Trophoblast cell (in vitro differentiated cells and primary cell): Measurements from ENCODE around the gene ABLIM2.

Experiments used
- DNase-seq, 2 donors: peaks; one replicate each; pipeline ENCODE4 v3.0.0-alpha.2; 2016
- H2AFZ ChIP-seq: 2 replicates; pipeline ENCODE4 v1.6.1; 2013; ENCODE audit warnings: low read length, moderate library complexity, mild to moderate bottlenecking; ENCODE audit not compliant: insufficient read depth, poor library complexity
- H2AK5ac ChIP-seq: 2 replicates; pipeline ENCODE4 v1.6.1; 2013; ENCODE audit warnings: mild to moderate bottlenecking, low read length
- H2BK120ac ChIP-seq: 2 replicates; pipeline ENCODE4 v1.6.1; 2013; ENCODE audit warnings: low read length, mild to moderate bottlenecking, moderate library complexity; ENCODE audit not compliant: insufficient read depth, poor library complexity
- H2BK12ac ChIP-seq: 2 replicates; pipeline ENCODE4 v1.6.1; 2013; ENCODE audit warnings: mild to moderate bottlenecking, low read length, moderate library complexity
- H2BK5ac ChIP-seq: 2 replicates; pipeline ENCODE4 v1.6.1; 2013; ENCODE audit warnings: low read length, low read depth, moderate library complexity, mild to moderate bottlenecking; ENCODE audit not compliant: poor library complexity
- H3K14ac ChIP-seq: 2 replicates; pipeline ENCODE4 v1.6.1; 2013; ENCODE audit warnings: mild to moderate bottlenecking, low read length
- H3K18ac ChIP-seq: 2 replicates; pipeline ENCODE4 v1.6.1; 2013; ENCODE audit warnings: mild to moderate bottlenecking, low read length
- H3K23ac ChIP-seq: 2 replicates; pipeline ENCODE4 v1.6.1; 2013; ENCODE audit warnings: low read length
- H3K27ac ChIP-seq: 2 replicates; pipeline ENCODE4 v1.5.1; 2013; ENCODE audit warnings: low read depth, mild to moderate bottlenecking, inconsistent platforms, low read length, moderate library complexity
- H3K27me3 ChIP-seq: 2 replicates; pipeline ENCODE4 v1.6.1; 2013; ENCODE audit warnings: inconsistent platforms, mild to moderate bottlenecking, low read length, moderate library complexity; ENCODE audit not compliant: insufficient read depth
- H3K36me3 ChIP-seq, 2 experiments: 1 replicate in 1 of 2; 2 replicates in 1 of 2; pipeline ENCODE4 v1.6.1; 2013; ENCODE audit warnings: low read length in 2 of 2, mild to moderate bottlenecking in 2 of 2, moderate library complexity in 1 of 2; ENCODE audit not compliant: insufficient read depth in 2 of 2, control insufficient read depth in 1 of 2
- H3K4ac ChIP-seq: 2 replicates; pipeline ENCODE4 v1.6.1; 2013; ENCODE audit warnings: low read depth, mild to moderate bottlenecking, low read length, moderate library complexity
- H3K4me1 ChIP-seq, 2 experiments: 1 replicate in 1 of 2; 2 replicates in 1 of 2; pipeline ENCODE4 v1.6.1; 2013; ENCODE audit warnings: low read length in 2 of 2, mild to moderate bottlenecking in 2 of 2, moderate library complexity in 1 of 2; ENCODE audit not compliant: insufficient read depth in 2 of 2, control insufficient read depth in 1 of 2
- H3K4me2 ChIP-seq: 2 replicates; pipeline ENCODE4 v1.6.1; 2013; ENCODE audit warnings: inconsistent platforms, mild to moderate bottlenecking, low read length, moderate library complexity
- H3K4me3 ChIP-seq: 2 replicates; pipeline ENCODE4 v1.5.1; 2013; ENCODE audit warnings: mild to moderate bottlenecking, low read depth, low read length, inconsistent platforms
- H3K79me1 ChIP-seq: one replicate; pipeline ENCODE4 v1.6.1; 2013; ENCODE audit warnings: low read length
- H3K79me2 ChIP-seq: 2 replicates; pipeline ENCODE4 v1.6.1; 2013; ENCODE audit warnings: low read length, mild to moderate bottlenecking; ENCODE audit not compliant: control insufficient read depth, insufficient read depth, poor library complexity
- H3K9ac ChIP-seq: 2 replicates; pipeline ENCODE4 v1.6.1; 2013; ENCODE audit warnings: mild to moderate bottlenecking, low read length
- H3K9me3 ChIP-seq: 2 replicates; pipeline ENCODE4 v1.6.1; 2013; ENCODE audit warnings: low read depth, mild to moderate bottlenecking, control low read depth, inconsistent platforms, low read length; ENCODE audit not compliant: insufficient read depth
- H4K12ac ChIP-seq: 2 replicates; pipeline ENCODE4 v1.6.1; 2013; ENCODE audit warnings: low read depth, mild to moderate bottlenecking, low read length, moderate library complexity
- H4K8ac ChIP-seq: 2 replicates; pipeline ENCODE4 v1.6.1; 2013; ENCODE audit warnings: low read depth, mild to moderate bottlenecking, low read length, moderate library complexity
- H4K91ac ChIP-seq: one replicate; pipeline ENCODE4 v1.6.1; 2013; ENCODE audit warnings: low read depth, mild to moderate bottlenecking, low read length, moderate library complexity
- WGBS: extraction: QIAGEN DNeasy Blood & Tissue Kit; methylation state at CpG from one replicate; pipeline ENCODE4 v1.1.7; 2013; ENCODE audit warnings: missing lambda C conversion rate; ENCODE audit not compliant: insufficient read length, insufficient coverage; ENCODE audit errors: extremely low coverage; 5-methylcytosine and 5-hydroxymethylcytosine counted together

The ABLIM2 gene

DNA sequence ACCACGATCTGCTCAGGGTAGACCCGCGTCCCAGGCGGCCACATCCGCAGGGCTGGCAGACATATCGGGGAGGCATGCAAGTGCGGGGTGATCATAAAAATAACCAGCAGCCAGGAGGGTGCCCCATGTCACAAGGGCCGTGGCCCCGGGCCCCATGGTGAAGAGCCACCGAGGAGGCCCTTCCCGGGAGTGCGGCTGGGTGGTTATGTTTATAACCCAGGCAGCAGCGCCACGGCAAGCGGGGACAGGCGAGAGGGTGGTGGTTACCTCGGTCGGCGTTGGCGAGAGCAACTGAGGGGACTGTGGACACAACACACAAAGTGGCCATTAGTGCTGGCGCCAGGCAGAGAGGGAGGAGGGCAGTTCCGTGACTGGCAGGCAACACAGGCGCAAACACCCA is 126.2 kb downstream of the ABLIM2 start:
- no peak for DNase-seq

DNA sequence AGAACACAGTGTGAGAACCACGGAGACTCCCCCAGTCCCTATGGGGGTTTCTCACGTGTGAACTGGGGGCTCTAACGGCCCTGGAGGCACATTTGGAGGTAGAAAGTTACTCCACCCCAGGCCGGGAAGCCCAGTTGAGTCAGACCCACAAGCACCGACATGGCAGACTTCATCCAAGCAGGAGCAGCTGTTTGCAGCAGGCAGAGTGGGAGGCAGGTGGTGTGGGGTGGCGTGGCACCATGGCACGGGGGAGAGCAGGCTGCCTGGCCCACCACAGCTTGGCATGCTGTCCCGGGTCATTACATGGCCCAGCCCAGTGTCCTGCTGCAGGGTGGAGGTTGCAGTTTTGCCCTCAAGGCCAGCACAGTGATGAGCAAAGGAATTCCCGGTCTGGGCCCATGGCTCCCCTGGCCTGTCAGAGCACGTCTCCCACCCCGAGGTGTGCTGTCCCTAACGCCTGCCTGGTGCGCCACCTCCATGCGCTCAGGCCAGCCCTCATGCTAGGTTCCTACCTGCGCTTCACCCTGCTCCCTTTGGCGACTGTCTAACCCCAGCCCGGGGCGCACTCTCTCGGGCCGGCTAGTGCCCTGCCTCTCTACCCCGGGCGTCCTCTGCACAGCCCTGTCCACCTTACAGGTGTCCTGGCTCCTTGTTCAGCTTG is 128.4 kb downstream of the ABLIM2 start:
- no peaks in the 10 kb centered on the region for H3K79me1 ChIP-seq
- H3K36me3 ChIP-seq: no peaks in the 10 kb centered on the region
- no peak overlapping the region for H2AK5ac ChIP-seq
- no peak overlapping the region for H4K91ac ChIP-seq
- peaks cover 0 to 8% of the 10 kb centered on the region in 2 experiments for H3K4me1 ChIP-seq
- H4K8ac ChIP-seq: no peak overlapping the region
- H3K4ac ChIP-seq: no peak overlapping the region
- H3K4me2 ChIP-seq: no peak overlapping the region
- no peak overlapping the region for H3K27ac ChIP-seq
- H3K14ac ChIP-seq: no peak overlapping the region
- no CpG with 5 or more reads among the region's 22 CpGs for WGBS
- H2BK120ac ChIP-seq: no peak overlapping the region
- H3K9me3 ChIP-seq: no peaks in the 10 kb centered on the region
- H3K79me2 ChIP-seq: no peaks in the 10 kb centered on the region
- H3K27me3 ChIP-seq: no peaks in the 10 kb centered on the region
- no peak overlapping the region for H2BK12ac ChIP-seq
- H3K4me3 ChIP-seq: no peak overlapping the region
- no peak for DNase-seq
- no peak overlapping the region for H4K12ac ChIP-seq
- no peak overlapping the region for H3K23ac ChIP-seq
- no peak overlapping the region for H2AFZ ChIP-seq
- H3K9ac ChIP-seq: no peak overlapping the region
- H3K18ac ChIP-seq: no peak overlapping the region
- no peak overlapping the region for H2BK5ac ChIP-seq

More for the DNA sequence above, 126.2 kb downstream of the ABLIM2 start:
- Histone ChIP-seq H3K79me2 (no peaks in the 10 kb centered on the region), H3K27ac (no peak overlapping the region), H3K23ac (no peak overlapping the region), H2BK120ac (no peak overlapping the region), H2BK12ac (no peak overlapping the region), H3K4me2 (no peak overlapping the region), H3K9me3 (peaks cover 3% of the 10 kb centered on the region), H3K4me1 (peaks cover 0 to 8% of the 10 kb centered on the region in 2 experiments), H3K9ac (no peak overlapping the region), H3K36me3 (no peaks in the 10 kb centered on the region), H3K27me3 (no peaks in the 10 kb centered on the region), H4K91ac (no peak overlapping the region), H3K14ac (no peak overlapping the region), H3K18ac (no peak overlapping the region), H2AK5ac (no peak overlapping the region), H3K4ac (no peak overlapping the region), H3K79me1 (no peaks in the 10 kb centered on the region), H4K12ac (no peak overlapping the region), H2AFZ (no peak overlapping the region), H4K8ac (no peak overlapping the region), H2BK5ac (no peak overlapping the region), H3K4me3 (no peak overlapping the region)
- no CpG with 5 or more reads among the region's 23 CpGs for WGBS

DNA sequence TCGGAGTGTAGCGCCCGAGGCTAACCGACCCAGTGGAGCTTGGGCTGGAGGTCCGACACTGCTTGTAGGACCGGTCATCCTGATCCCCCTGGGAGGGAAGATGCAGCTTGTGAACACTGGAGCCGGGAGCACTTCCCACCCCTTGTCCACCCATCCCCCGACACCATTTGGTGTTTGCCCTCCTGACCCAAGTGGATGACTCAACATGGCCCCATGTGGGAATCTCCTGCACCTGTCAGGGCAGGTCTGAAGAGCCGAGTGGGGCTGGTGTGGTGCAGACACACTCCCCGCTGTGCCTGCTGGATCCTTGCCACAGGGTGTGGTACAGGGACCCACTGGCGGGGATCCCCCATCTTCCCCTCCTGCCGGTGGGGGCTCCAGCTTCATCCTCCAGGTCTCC is 128.9 kb downstream of the ABLIM2 start:
- Histone ChIP-seq H2BK120ac (no peak overlapping the region), H3K23ac (no peak overlapping the region), H3K9ac (no peak overlapping the region), H3K18ac (no peak overlapping the region), H3K27ac (no peak overlapping the region), H2BK12ac (no peak overlapping the region), H3K9me3 (no peaks in the 10 kb centered on the region), H4K12ac (no peak overlapping the region), H3K36me3 (no peaks in the 10 kb centered on the region), H3K4me1 (peaks cover 0 to 8% of the 10 kb centered on the region in 2 experiments), H3K14ac (no peak overlapping the region), H3K4ac (no peak overlapping the region), H4K91ac (no peak overlapping the region), H3K27me3 (no peaks in the 10 kb centered on the region), H3K4me3 (no peak overlapping the region), H2AFZ (no peak overlapping the region), H3K4me2 (no peak overlapping the region), H3K79me2 (no peaks in the 10 kb centered on the region), H2AK5ac (no peak overlapping the region), H4K8ac (no peak overlapping the region), H2BK5ac (no peak overlapping the region), H3K79me1 (no peaks in the 10 kb centered on the region)
- WGBS: no CpG with 5 or more reads among the region's 12 CpGs
- DNase-seq: no peak

DNA sequence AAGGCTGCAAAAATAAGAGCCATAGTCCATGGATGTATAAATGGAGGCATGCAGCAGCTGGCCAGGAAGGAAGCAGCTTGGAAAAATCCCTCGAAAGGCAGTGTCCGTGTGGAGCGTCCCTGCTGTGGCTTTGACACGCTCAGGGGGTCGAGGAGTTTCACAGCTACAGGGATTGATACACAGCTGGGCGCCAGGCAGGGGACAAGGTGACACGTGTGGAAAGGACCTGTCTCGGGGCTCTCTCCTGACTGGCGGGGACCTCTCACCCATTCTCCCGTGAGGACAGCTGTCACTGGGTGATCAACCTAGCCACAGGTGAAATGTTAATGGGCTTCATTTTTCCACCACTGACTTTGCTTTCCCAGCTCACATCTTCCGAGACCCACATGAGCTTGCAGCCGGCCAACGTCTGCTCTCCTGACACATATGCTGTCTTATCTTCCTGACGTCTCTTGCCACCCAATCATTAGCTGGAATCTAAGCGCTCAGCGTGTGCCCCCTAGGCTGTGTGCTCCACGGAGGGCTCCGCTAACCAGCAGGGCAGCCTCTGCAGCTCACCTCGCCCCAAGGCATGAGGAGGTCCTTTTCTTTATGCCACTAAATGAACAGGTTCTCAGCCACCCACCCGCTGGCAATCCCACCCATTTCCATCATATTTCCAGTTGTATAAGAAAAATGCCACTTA is 129.6 kb downstream of the ABLIM2 start:
- Histone ChIP-seq H4K8ac (no peak overlapping the region), H4K12ac (no peak overlapping the region), H3K79me1 (no peaks in the 10 kb centered on the region), H3K4me3 (no peak overlapping the region), H3K14ac (no peak overlapping the region), H3K27me3 (no peaks in the 10 kb centered on the region), H3K4ac (no peak overlapping the region), H2BK5ac (no peak overlapping the region), H3K23ac (no peak overlapping the region), H3K18ac (no peak overlapping the region), H2BK12ac (no peak overlapping the region), H3K79me2 (no peaks in the 10 kb centered on the region), H3K27ac (no peak overlapping the region), H3K4me2 (no peak overlapping the region), H4K91ac (no peak overlapping the region), H2AK5ac (no peak overlapping the region), H3K36me3 (no peaks in the 10 kb centered on the region), H3K9ac (no peak overlapping the region), H3K9me3 (no peaks in the 10 kb centered on the region), H3K4me1 (peaks cover 0 to 8% of the 10 kb centered on the region in 2 experiments), H2AFZ (no peak overlapping the region), H2BK120ac (no peak overlapping the region)
- no CpG with 5 or more reads among the region's 20 CpGs for WGBS
- DNase-seq: no peak
